ENCODE measurements around the gene SLC26A2. TPM values are rescaled to one million over a fixed set of nuclear protein-coding genes. Genes with fewer than 3 reads are reported as not detected.

Gene SLC26A2
- total RNA-seq, 2 donors from 2014 or later: 4.6 to 5.2 TPM

GRCh38 chr5:150033334-150033733, 72.8 kb downstream of the SLC26A2 start:
- Mint-ChIP-seq H3K4me1 (peaks cover 2% of the 10 kb centered on the region), H3K36me3 (ENCODE audit: low read depth) (peaks cover 14% of the 10 kb centered on the region), H3K4me3 (peak overlapping the region; percentile 59), H3K27ac (no peak overlapping the region), H3K27me3 (no peaks in the 10 kb centered on the region)
- ATAC-seq (no peak), DNase-seq (no peak)
- H3K9me3 ChIP-seq (ENCODE audit: control insufficient read depth, low read length, poor library complexity, severe bottlenecking): no peaks in the 10 kb centered on the region

GRCh38 chr5:150034662-150035061, 74.1 kb downstream of the SLC26A2 start:
- peak overlapping the region; percentile 65 for H3K27ac Mint-ChIP-seq
- peaks cover 4% of the 10 kb centered on the region for H3K4me1 Mint-ChIP-seq

GRCh38 chr5:150035139-150035895, 74.8 kb downstream of the SLC26A2 start:
- DNase-seq: no peak
- no peak for ATAC-seq
- Mint-ChIP-seq H3K36me3 (ENCODE audit: low read depth) (peaks cover 17% of the 10 kb centered on the region), H3K27me3 (no peaks in the 10 kb centered on the region), H3K27ac (peak overlapping the region; percentile 65), H3K4me1 (peaks cover 4% of the 10 kb centered on the region), H3K4me3 (no peak overlapping the region)
- H3K9me3 ChIP-seq (ENCODE audit: control insufficient read depth, low read length, poor library complexity, severe bottlenecking): no peaks in the 10 kb centered on the region

More at GRCh38 chr5:150034662-150035061, 74.1 kb downstream of the SLC26A2 start:
- H3K27me3 Mint-ChIP-seq: no peaks in the 10 kb centered on the region
- no peak for DNase-seq
- H3K4me3 Mint-ChIP-seq: no peak overlapping the region
- no peaks in the 10 kb centered on the region for H3K9me3 ChIP-seq (ENCODE audit: control insufficient read depth, low read length, poor library complexity, severe bottlenecking)
- no peak for ATAC-seq
- H3K36me3 Mint-ChIP-seq (ENCODE audit: low read depth): peaks cover 17% of the 10 kb centered on the region

- H3K4me1 Mint-ChIP-seq: peaks cover 6% of the 10 kb centered on the region
Measured at GRCh38 chr5:150036513-150036912, 76.0 kb downstream of the SLC26A2 start.

More at GRCh38 chr5:150036513-150036912, 76.0 kb downstream of the SLC26A2 start:
- no peak for ATAC-seq
- H3K27ac Mint-ChIP-seq: no peak overlapping the region
- peaks cover 17% of the 10 kb centered on the region for H3K36me3 Mint-ChIP-seq (ENCODE audit: low read depth)
- no peaks in the 10 kb centered on the region for H3K27me3 Mint-ChIP-seq
- no peak for DNase-seq
- no peaks in the 10 kb centered on the region for H3K9me3 ChIP-seq (ENCODE audit: control insufficient read depth, low read length, poor library complexity, severe bottlenecking)
- no peak overlapping the region for H3K4me3 Mint-ChIP-seq

Other genes starting within 250 kb of the SLC26A2 start
- 1 to 10 TPM; 4.4 to 4.6 TPM for gene PPARGC1B, start 230.4 kb upstream of the SLC26A2 start, total RNA-seq
- gene PDE6A, start 16.0 kb upstream of the SLC26A2 start, total RNA-seq: not detected
- gene TIGD6, start 39.9 kb downstream of the SLC26A2 start, total RNA-seq: 1 to 10 TPM; 1.4 to 2.0 TPM
- 10 to 100 TPM; 31.9 to 40.8 TPM for gene HMGXB3, start 40.0 kb downstream of the SLC26A2 start, total RNA-seq
- 1 to 10 TPM; 2.7 to 3.4 TPM for gene CSF1R, start 125.8 kb downstream of the SLC26A2 start, total RNA-seq
- gene PDGFRB, start 195.1 kb downstream of the SLC26A2 start, total RNA-seq: under 1 TPM in 1 of 2 donors, not detected in 1; 0.57 TPM
- gene CDX1, start 206.0 kb downstream of the SLC26A2 start, total RNA-seq: not detected
- gene SLC6A7, start 229.3 kb downstream of the SLC26A2 start, total RNA-seq: not detected

Data from T-helper 17 cell (primary cell).